DMS153 (cell line): ENCODE data around the gene GPR75.

Experiments
- DNase-seq: peaks from one replicate; lab custom pipeline; 2025; lab: John Stamatoyannopoulos, UW

The GPR75 gene

DNA sequence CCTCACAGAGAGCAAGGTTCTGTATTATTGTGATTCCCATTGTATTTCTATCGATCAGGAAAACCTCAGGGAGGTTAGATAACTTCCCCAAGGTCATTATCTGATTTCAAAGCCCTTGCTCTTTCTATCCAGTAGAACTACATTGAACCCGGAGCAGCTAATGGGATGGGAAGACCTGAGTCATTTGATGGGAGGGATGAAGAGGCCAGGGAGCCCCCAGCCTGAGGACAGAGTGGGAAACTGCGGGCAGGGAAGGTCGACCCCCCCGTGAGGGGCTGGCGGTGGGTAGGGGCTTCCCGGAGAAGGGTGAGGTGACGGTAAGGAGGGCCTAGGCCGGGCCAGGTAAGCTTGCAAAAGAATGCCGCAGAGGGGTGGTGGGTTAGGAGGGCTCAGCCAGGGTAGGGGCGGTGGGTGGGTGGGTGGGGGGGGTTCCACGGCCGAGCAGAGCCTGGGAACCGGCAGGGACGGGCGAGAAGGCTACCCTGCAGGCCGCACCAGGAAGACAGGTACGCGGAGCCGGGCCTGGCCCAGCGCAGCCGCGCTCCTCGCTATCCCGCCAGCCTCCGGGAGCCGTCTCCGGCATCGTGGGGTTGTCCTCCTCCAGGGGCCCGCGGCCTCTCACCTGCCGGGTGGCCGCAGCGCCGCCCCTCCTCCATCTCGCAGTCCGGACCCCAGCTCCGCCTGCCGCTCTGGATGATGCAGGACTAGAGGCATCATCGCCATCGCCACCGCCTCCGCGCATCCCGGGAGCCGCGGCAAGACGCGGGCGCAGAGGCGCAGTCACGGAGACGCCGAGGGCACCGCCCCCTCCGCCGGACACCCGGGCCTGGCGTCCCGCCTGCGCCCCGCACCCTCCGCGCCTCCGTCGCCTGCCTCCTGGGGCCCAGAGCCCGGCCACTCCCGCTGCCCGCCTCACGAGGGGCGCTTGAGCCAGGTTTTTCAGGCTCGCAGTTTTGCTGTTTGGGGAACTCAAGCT lies at the start of gene GPR75:
TSS of gene GPR75 (minus strand) at position 762 of the 976 bp plus-strand sequence. CDS start 5,211 bp downstream, outside the sequence.
- DNase-seq = no peak

DNA sequence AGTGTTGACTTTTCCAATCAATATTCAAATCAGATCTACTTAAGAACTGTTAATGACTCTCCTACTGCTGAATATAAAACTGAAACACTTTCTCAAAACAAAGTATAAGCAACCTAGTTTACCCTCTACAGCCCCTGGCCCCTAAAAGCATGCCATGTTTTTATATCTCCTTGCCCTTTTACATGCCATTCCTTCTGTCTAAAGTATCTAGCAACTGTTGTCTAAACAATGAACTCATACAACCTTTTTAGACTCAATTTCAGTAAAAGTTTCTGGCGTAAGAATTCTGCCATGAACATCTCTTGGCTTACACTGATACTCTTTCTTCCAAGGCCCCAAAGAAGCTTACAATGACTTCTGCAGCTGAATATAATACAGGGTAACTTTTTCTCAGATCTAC lies 47.8 kb upstream of the GPR75 start:
- no peak for DNase-seq

DNA sequence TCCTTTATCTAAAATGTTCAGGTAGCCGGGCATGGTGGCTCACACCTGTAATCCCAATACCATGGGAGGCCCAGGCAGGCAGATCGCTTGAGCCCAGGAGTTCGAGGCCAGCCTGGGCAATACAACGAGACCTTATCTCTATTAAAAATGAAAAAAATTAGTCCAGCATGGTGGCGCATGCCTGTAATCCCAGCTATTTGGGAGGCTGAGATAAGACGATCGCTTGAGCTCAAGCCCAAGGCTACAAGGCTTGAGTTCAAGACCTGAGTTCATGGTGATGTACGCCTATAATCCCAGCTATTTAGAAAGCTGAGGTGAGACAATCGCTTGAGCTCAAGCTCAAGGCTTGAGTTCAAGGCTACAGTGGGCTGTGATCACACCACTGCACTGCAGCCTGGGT lies 45.6 kb upstream of the GPR75 start:
- no peak for DNase-seq

GRCh38 chr2:53903011-53903410 lies 43.2 kb upstream of the GPR75 start:
- DNase-seq = no peak

GRCh38 chr2:53901192-53901591 lies 41.4 kb upstream of the GPR75 start:
- no peak for DNase-seq

DNA sequence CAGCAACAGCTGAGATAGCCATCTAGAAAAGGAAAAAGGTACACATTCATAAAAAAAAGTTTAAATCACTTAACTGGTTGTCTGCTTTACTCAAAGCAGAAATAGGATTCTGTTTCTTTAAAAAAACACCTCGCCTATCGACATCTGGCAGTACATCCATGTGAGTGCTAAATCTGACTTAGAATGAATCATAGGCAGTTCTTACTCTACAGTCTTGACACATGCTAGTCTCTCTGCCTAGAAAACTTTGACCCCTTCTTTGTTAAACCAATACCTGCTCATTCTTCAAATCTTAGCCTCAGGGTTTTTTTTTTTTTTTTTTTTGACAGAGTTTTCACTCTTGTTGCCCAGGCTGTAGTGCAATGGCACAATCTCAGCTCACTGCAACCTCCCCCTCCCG lies 37.1 kb upstream of the GPR75 start:
- no peak for DNase-seq

GRCh38 chr2:53886406-53887280 lies 26.9 kb upstream of the GPR75 start:
- no peak for DNase-seq

DNA sequence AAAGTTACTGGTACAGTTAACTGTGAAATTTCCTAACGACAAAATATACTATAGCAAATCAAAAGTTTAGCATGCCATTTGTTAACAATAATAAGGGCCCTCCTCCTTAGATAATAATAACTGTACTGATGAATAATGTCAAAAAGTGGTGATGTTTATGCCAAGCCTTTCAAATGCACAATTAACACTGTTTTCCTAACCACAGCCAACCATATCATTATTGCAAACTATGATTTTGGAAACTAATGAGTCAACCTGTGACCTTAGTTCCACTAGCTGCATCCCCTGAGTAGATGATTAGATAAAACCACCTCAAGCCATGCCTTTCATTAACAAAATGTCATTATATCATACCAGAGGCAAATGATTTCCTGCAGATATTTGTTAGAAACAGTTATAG lies 25.1 kb upstream of the GPR75 start:
- no peak for DNase-seq

DNA sequence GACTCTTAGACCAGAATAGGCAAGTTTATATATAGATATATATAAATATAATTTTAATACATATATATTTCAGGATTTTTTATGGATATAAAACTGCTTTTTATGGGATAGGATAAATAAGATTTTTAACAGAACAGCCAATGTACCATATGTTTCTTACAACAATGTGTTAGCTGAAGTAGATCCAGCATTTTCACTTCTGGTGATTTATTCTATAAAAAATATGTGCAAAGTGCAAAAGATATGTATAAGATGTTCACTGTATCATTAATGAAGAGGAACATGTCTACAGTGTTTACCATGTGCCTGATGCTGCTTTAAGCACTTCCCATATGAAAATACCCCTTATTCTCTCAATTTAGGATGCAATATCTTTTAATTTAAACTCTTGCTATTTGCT lies 22.2 kb upstream of the GPR75 start:
- DNase-seq = no peak

DNA sequence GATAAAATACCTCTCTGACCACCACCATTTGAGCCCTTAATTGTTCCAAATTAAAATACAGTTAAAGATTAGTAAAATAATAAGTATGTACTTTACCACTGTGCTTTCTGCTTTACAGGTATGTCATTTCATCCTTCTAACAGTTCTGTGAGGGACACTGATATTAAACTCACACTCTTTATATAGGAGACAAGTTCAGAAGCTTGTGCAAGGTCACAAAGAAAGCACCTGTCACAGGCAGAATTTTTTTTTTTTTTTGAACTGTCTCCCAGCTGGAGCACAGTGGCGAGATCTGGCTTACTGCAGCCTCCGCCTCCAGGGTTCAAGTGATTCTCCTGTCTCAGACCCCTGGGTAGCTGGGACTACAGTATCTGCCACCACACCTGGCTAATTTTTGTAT lies 21.6 kb upstream of the GPR75 start:
- DNase-seq = no peak

DNA sequence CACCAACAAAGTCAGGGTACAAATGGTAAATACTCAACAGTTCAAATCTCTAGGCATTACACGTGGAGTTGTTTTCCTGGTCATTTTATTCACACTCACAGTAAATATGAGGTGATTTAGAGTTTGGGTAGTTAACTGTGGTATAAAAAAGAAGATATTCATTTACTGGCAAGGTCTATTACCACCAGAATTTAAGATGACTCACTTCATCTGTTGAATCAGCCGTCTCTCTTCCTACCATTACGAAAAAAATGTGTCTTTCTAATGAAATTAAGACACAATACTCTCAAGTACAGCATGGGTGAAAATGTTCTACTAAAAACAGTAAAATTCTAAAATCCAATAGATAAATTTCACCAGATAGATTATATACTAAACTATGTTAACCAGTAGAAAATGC lies 21.0 kb upstream of the GPR75 start:
- no peak for DNase-seq

GRCh38 chr2:53877556-53877955 lies 17.8 kb upstream of the GPR75 start:
- DNase-seq = no peak

DNA sequence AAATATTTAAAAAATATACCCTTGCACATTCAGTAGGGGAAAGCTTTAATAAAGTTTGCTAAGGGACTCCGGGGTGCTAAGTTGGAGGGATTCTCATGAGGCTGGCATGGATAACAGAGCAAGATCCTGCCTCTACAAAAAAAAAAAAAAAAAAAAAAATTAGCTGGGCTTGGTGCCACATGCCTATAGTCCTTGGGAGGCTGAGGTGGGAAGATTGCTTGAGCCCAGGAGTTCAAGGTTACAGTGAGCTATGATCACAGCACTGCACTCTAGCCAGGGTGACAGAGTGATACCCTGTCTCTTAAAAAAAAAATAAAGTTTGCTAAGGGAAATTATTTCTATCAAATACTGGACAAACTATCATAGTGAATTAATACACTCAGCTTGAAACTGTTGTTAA lies 17.3 kb upstream of the GPR75 start:
- DNase-seq = no peak

GRCh38 chr2:53874401-53874950 lies 14.7 kb upstream of the GPR75 start:
- DNase-seq = no peak

GRCh38 chr2:53867773-53868172 lies 8.0 kb upstream of the GPR75 start:
- DNase-seq = no peak

GRCh38 chr2:53867169-53867568 lies 7.4 kb upstream of the GPR75 start:
- DNase-seq = no peak

- DNase-seq = no peak
These were observed 6.2 kb upstream of the GPR75 start for GRCh38 chr2:53865962-53866361.

DNA sequence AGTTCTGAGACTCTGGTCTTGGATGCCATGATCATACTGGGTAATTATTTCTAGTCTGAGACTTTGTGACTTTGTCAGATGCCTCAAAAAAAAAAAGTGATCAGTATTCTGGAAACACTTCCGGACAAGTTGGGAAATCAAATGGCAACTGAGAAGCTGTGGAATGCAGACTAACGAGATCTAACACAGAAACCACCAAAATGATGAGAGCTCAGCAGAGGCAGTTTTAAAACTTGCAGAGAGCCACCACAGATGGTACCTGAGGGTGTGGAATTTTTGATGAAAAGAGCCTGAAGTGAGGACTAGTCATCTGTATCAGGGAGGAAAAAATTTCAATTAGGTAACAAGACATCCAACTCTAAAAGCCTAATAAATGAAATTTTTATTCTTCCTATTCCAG lies 5.5 kb upstream of the GPR75 start:
- DNase-seq = no peak

DNA sequence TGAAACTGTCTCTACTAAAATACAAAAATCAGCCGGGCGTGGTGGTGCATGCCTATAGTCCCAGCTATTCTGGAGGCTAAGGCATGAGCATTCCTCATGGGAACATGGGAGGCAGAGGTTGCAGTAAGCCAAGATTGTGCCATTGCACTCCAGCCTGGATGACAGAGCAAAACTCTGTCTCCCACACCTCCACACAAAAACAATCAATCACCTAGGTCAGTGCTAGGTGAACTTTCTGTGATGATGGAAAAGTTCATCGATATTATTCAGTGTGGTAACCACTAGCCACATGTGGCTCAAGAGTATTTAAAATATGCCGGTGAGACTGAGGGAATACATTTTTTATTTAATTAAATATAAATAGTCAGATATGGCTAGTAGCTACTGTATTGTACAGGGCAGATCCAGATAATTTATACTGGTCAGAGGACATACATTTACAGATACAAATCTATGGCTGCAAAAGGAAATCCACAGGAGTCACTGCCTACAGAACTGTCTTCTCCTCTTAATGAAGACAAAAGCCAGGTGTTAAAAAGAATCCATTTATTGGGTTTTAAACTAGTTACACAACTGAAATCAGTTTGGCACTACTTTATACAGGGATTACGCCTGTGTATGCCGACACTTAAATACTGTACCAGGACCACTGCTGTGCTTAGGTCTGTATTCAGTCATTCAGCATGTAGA lies 3.9 kb upstream of the GPR75 start:
- no peak for DNase-seq

DNA sequence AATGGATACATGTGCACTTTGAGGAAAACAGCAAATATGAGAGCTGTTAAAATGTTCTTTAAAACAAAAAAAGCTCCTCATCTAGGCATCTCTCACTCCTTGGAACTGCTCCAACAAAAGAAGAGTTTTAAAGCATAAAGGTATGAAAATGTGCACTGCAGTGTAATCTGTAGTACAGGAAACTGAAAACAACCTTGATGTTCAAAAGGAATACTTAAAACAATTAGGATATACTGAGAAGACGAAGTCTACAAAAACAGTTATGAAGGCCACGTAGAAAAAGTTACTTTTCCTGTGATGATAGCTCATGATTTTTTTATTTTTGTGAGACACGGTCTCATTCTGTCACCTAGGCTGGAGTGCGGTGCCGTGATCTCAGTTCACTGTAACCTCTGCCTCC lies 2.1 kb upstream of the GPR75 start:
- DNase-seq = no peak

- no peak for DNase-seq
These were observed 3.5 kb downstream of the GPR75 start for GRCh38 chr2:53856272-53856671.

DNA sequence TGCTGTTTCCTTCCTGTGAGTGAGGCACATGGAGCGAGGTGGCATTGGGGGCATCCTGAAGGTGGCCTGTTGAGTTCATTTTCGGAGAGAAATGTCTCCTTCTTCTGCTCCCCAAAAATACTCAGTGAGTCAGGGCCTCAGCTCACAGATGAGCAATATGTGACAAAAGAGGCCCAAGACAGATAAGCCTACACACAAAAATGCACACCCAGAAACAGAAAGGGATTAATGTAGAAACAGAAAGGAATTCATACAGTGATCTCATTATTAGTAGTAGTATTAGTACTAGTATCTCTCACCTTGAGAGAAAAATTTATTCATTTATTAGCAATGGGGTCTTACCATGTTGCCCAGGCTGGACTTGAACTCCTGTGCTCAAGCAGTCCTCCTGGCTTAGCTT lies 5.1 kb downstream of the GPR75 start:
- no peak for DNase-seq
